SJSA1 (cell line): ENCODE data around the gene CACTIN. TPM values are rescaled to one million over a fixed set of nuclear protein-coding genes. Genes with fewer than 3 reads are reported as not detected.
"Not testable (repeated sequence)": the region's sequence is repeated elsewhere in the genome, so short reads cannot be mapped to it uniquely, and the experiment has no call there.

Source experiments
- DNase-seq, 2 experiments: peaks; one replicate each; pipeline ENCODE4 v3.0.0-alpha.2; 2015 to 2020; ENCODE audit warnings: low spot score in 2 of 2, low read depth in 1 of 2
- H3K27ac ChIP-seq: fragments of 250-450 bp; sonication (Bioruptor Pico); 2 replicates; pipeline ENCODE4 v1.5.1; 2020; ENCODE audit warnings: mild to moderate bottlenecking, moderate library complexity
- H3K27me3 ChIP-seq: fragments of 250-450 bp; sonication (Bioruptor Pico); replicated peaks from 2 replicates; pipeline ENCODE4 v1.5.1; 2020; ENCODE audit warnings: mild to moderate bottlenecking, moderate library complexity
- H3K36me3 ChIP-seq: fragments of 250-450 bp; sonication (Bioruptor Pico); 2 replicates; pipeline ENCODE4 v1.5.1; 2020; ENCODE audit warnings: mild to moderate bottlenecking
- H3K4me1 ChIP-seq: fragments of 250-450 bp; sonication (Bioruptor Pico); replicated peaks from 2 replicates; pipeline ENCODE4 v1.6.1; 2021; ENCODE audit warnings: mild to moderate bottlenecking
- H3K4me3 ChIP-seq: fragments of 250-450 bp; sonication (Bioruptor Pico); 2 replicates; pipeline ENCODE4 v1.5.1; 2020; ENCODE audit warnings: mild to moderate bottlenecking
- H3K9me3 ChIP-seq: fragments of 250-450 bp; sonication (Bioruptor Pico); replicated peaks from 2 replicates; pipeline ENCODE4 v1.5.1; 2020; ENCODE audit warnings: mild to moderate bottlenecking
- total RNA-seq: library from RNA; depleted of rRNA; stranded (reverse); fragments of >200 nt; shearing (Covaris generic); gene quantifications from 2 replicates; pipeline ENCODE4 v1.2.3, GENCODE V29; 2014

Gene CACTIN
- total RNA-seq, 1 experiment from 2014 or later, result 45.2 TPM

DNA sequence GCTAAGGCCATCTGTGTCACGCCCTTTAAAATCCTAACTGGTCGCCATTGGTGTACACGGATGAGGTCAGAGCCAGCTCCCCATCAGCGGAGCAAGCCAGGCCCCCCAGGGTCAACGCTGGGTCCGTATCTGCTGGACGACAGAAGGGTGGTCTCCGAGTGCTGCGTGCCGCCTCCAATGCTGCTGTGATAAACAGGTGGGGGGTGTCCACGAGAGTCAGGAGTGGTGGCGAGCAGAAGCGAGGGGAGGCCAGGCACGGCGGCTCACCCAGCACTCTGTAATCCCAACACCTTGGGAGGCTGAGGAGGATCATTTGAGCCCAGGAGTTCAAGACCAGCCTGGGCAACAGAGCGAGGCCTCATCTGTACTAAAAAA lies 30.8 kb upstream of the CACTIN start:
- H3K4me3 ChIP-seq, result no peak overlapping the region
- H3K27me3 ChIP-seq, result no peaks in the 10 kb centered on the region
- no peaks in the 10 kb centered on the region for H3K9me3 ChIP-seq
- peaks cover 64% of the 10 kb centered on the region for H3K36me3 ChIP-seq
- H3K4me1 ChIP-seq, result peaks cover 15% of the 10 kb centered on the region
- no peak for DNase-seq
- no peak overlapping the region for H3K27ac ChIP-seq

DNA sequence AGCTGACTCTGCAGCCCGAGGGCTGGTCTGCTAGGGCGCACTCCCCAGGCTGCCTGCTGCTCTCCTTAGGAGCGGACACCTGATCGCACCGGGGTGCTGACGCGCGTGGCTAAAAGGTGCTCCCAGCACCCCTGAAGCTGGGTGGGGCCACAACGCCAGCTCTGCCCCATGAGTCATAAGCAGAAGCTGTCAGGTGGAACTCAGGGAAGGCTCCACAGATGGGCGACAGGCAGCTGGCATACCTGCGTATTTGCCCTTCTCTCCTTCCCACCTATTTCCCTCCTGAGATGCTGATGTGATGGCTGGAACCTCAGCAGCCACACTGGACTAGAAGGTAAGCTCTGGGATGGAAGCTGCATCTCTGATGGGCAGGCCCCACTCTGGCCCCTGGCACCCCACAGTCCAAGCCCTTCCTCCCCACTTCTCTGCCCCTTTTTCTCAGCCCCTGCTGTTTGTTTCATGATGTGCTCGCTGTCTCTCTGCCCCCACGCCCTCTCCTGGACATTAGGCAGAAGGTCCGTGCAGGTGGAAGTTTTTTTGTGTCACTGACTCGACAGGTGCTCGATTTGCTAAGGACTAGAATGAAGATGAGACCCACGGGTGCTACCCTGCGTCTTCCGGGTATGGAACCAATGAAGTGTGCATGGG lies 30.3 kb upstream of the CACTIN start:
- H3K36me3 ChIP-seq, result peaks cover 67% of the 10 kb centered on the region
- H3K27ac ChIP-seq, result no peak overlapping the region
- H3K9me3 ChIP-seq, result no peaks in the 10 kb centered on the region
- no peaks in the 10 kb centered on the region for H3K27me3 ChIP-seq
- DNase-seq, result no peak
- H3K4me1 ChIP-seq, result peaks cover 15% of the 10 kb centered on the region
- H3K4me3 ChIP-seq, result no peak overlapping the region

DNA sequence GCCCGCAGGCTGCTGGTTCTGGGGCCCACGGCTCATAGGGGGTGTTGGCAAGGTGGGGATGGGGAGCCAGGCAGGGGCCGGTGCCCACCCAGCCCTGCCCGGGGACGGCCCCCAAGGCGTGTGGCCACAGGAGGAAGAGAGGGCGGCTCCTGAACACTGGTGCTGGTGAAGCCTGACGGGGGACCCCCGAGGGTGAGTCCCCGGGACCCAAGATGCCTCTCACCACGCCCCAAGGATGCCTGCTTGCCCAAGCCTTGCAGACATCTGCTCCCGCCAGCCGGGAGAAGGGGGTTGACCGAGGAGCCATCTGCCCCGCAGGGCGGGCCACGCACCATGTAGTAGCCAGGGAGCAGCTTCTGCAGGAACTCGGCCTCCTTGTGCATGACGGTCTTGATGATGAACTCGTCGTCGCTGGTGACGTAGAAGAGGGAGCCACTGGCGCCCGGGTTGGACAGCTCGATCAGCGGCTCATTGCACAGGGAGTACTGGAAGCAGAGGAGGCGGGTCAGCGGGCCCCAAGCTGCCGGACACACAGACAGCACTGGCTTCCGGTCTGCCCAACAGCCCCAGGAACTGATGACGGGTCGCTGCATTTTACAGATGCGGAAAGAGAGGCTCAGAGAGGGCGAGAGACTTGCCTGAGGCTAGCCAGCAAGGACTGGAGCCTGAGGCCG lies 29.6 kb upstream of the CACTIN start:
- Histone ChIP-seq H3K4me1 (peaks cover 15% of the 10 kb centered on the region), H3K9me3 (no peaks in the 10 kb centered on the region), H3K27me3 (no peaks in the 10 kb centered on the region), H3K27ac (peak overlapping the region; percentile 31; the same call in 1 of the 2 replicates), H3K4me3 (no peak overlapping the region), H3K36me3 (peaks cover 67% of the 10 kb centered on the region)
- no peak for DNase-seq

DNA sequence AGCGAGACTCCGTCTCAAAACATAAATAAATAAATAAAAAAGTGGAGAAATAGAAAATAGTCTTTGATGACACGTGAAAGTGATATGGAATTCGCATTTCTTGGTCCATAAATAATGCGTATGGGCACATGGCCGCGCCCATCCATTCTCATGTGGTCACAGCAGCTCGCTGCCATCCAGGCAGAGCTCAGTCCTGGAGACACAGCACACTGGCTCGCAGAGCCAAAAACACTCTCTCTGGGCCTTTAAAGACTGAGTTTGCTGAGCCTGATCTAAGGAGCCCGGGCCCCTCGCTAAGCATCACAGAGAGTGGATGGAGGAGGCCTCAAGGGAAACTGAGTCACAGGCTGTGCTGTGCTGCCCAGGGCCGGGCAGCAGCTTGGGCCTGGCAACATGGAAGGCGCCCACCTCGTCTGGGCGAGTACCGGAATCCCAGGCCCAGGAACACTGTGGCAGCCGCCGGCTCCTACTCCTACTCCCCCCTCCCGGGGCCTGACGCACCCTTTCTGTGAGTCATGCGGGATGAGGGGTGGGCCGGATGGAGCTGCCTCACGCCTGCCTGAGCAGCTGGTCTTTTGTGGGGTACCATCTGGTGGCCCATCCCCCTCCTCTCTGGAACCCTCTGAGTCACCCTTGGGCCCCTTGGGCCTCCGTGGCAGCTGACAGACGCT lies 28.9 kb upstream of the CACTIN start:
- H3K9me3 ChIP-seq, result no peaks in the 10 kb centered on the region
- peaks cover 66% of the 10 kb centered on the region for H3K36me3 ChIP-seq
- H3K27me3 ChIP-seq, result no peaks in the 10 kb centered on the region
- no peak overlapping the region for H3K4me3 ChIP-seq
- peak; percentile 89 to 95 for DNase-seq
- H3K27ac ChIP-seq, result peak overlapping the region; percentile 68
- peaks cover 15% of the 10 kb centered on the region for H3K4me1 ChIP-seq

DNA sequence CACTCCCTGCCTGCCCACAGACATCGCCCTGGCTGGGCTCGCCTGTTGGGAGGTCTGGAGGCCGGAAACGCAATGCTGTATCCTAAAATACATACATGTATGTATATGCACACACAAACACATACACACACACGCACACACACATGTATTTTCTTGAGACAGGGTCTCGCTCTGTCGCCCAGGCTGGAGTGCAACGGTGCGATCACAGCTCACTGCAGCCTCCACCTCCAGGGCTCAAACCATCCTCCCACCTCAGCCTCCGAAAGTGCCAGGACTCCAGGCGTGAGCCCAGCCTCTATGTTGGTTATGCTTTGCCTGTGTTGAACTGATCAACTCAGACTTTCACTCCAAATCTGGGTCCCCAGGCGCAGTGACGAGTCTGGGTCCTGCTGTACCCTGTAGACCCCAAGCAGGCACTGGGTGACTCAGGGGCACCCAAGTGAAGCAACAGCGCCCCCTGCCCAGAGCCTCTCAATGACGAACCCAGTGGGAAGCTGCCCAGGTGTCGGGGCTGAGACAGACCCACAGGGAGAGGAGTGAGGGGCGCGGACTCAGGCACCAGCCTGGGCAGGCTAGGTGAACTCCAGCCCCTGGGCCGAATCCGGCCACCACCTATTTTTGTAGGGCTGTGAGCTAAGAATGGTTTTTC lies 27.4 kb upstream of the CACTIN start:
- no peaks in the 10 kb centered on the region for H3K9me3 ChIP-seq
- H3K36me3 ChIP-seq, result peaks cover 63% of the 10 kb centered on the region
- H3K27ac ChIP-seq, result no peak overlapping the region
- DNase-seq, result no peak
- no peaks in the 10 kb centered on the region for H3K27me3 ChIP-seq
- H3K4me3 ChIP-seq, result no peak overlapping the region
- peaks cover 15% of the 10 kb centered on the region for H3K4me1 ChIP-seq

DNA sequence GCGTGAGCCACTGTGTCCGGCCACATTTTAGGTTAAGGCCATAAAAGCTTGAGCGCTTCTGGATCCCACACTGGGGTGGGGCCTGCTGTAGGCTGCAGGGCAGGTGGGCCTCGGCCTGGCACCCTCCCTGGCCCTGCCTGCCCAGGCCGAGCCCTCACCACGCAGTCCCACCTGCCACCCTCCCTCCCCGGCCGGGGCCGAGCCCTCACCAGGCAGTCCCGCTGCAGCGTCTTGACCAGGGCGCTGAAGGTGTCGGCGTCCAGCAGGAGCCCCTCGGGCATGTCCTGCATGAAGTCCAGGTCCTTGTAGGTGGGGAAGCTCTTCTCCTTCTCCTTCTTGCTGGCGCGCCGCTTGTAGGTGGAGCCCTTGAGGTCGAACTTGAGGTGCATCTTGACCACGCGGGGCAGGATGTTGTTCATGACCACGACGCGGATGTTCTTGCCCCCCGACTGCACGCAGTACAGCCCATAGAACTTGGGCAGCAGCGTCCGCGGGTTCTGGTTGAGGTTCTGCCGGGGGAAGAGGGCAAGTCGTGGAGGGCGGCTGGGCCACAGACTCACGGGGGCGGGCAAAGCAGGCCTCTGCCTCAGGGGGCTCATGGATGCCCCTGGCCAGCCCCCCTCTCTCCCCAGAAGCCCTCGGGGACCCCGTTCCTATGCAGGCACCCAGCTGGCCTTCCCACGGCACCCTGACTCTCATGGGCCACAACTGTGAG lies 26.6 kb upstream of the CACTIN start:
- no peak for DNase-seq
- no peak overlapping the region for H3K4me3 ChIP-seq
- H3K36me3 ChIP-seq, result peaks cover 57% of the 10 kb centered on the region
- peaks cover 15% of the 10 kb centered on the region for H3K4me1 ChIP-seq
- H3K9me3 ChIP-seq, result no peaks in the 10 kb centered on the region
- no peaks in the 10 kb centered on the region for H3K27me3 ChIP-seq
- H3K27ac ChIP-seq, result no peak overlapping the region

DNA sequence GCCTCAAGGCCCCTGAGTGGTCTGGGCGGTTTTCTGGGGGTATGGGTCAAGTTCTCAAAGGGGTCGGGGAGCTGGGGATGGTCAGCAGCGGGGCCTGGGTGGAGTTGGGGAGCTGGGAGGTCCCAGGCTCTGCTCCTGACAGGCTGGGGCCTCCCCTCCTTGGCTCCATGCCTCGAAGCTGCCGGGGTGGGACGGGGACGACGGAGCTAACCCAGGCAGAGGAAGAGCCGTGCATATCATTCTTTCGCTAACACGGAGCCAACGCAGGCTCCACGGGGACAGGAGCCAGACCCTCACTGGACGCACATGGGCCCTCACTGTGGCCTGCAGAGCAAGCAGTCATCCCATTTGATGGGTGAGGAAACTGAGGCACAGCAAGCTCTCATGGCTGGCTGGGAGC lies 25.8 kb upstream of the CACTIN start:
- Histone ChIP-seq H3K4me1 (peaks cover 15% of the 10 kb centered on the region), H3K36me3 (peaks cover 51% of the 10 kb centered on the region), H3K27ac (no peak overlapping the region), H3K9me3 (no peaks in the 10 kb centered on the region), H3K27me3 (no peaks in the 10 kb centered on the region), H3K4me3 (no peak overlapping the region)
- DNase-seq, result no peak

DNA sequence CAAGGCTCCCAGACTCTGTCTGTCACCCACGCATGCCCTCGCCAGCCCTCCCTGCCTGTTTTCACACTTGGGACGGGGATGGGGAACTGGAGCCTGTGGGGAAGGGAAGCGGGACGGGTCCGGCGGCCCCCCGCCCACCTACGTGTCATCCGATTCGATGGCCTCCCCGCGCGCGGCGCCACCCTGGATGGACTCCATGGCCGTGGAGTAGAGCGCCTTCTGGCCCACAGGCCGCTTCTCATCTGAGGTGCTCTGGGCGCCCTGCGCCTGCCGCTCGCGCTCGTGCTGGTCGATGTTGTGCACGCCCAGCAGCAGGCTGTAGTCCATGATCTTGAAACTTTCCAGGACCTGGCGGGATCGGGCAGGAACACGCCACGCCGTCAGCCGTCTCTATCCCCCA lies 25.1 kb upstream of the CACTIN start:
- peaks cover 15% of the 10 kb centered on the region for H3K4me1 ChIP-seq
- H3K9me3 ChIP-seq, result no peaks in the 10 kb centered on the region
- no peak overlapping the region for H3K4me3 ChIP-seq
- H3K27me3 ChIP-seq, result no peaks in the 10 kb centered on the region
- peaks cover 46% of the 10 kb centered on the region for H3K36me3 ChIP-seq
- no peak for DNase-seq
- H3K27ac ChIP-seq, result no peak overlapping the region

DNA sequence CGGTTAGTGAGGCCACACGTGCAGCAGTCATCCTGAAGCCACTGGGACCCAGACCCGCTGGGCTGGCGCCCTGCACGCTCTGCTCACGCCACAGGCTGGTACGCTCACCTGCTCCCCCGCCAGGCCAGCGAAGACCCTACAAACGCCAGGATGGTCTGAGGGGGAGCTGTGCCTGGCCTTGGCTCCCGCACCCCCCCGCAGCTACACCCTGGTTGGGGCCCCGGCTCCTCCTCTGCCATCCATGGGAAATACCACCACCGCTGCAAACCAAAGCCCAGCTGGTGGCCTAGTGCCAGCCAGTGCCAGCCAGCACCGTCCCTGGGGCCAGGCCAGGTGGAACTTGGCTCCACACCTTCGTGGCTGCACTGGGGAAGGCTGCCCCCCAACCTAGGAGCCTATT lies 23.3 kb upstream of the CACTIN start:
- peaks cover 43% of the 10 kb centered on the region for H3K36me3 ChIP-seq
- H3K4me3 ChIP-seq, result no peak overlapping the region
- H3K27me3 ChIP-seq, result no peaks in the 10 kb centered on the region
- no peaks in the 10 kb centered on the region for H3K9me3 ChIP-seq
- H3K4me1 ChIP-seq, result peaks cover under 1% of the 10 kb centered on the region
- no peak overlapping the region for H3K27ac ChIP-seq
- DNase-seq, result no peak

DNA sequence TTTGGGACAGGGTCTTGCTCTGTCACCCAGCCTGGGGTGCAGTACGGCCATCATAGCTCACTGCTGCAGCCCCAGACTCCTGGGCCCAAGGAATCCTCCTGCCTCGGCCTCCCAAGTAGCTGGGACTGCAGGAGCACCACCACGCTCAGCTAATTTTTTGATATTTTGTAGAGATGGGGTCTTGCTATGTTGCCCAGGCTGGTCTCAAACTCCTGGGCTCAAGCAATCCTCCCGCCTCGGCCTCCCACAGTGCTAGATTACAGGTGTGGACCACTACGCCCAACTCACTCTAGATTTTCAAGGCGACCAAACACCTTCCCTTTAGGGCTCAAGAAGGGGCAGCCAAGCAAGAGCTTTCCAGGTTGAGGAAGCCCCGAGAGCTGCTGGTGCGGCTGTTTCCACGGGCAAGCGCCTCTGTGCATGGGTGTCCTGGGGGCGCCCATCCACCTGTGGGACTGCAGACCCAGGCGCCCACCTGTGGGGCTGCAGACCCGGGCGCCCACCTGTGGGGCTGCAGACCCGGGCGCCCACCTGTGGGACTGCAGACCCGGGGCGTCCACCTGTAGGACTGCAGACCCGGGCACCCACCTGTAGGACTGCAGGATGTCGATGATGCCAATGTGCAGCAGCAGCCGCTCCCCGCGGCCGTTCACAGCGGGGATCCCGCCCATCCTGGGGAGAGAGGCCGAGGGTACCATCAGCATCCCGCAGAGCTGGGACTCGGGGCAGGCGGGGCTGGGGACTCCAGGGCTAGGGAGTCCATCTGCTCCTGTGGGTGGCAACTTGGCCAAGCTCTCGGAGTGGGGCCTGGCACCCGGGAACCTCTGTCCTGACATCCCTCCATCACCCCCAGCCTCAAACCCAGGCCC lies 21.7 kb upstream of the CACTIN start:
- no peak for DNase-seq

DNA sequence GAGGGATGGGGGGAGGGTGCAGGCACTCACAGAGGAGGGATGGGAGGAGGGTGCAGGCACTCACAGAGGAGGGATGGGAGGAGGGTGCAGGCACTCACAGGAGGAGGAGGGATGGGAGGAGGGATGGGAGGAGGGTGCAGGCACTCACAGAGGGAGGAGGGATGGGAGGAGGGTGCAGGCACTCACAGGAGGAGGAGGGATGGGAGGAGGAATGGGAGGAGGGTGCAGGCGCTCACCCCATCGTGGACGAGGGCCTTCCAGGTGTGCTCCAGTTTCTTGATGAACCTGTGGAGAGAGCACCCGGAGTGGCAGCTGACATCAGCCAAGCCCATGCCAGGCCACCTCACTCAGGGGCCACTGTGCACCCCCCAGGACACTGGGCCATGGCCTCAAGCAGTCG lies 20.5 kb upstream of the CACTIN start:
- not testable (repeated sequence) for H3K9me3 ChIP-seq, H3K4me1 ChIP-seq, DNase-seq, H3K27me3 ChIP-seq, H3K4me3 ChIP-seq, H3K27ac ChIP-seq
- peaks cover 29% of the 10 kb centered on the region for H3K36me3 ChIP-seq

More for the DNA sequence above, 21.7 kb upstream of the CACTIN start:
- Histone ChIP-seq H3K4me1 (no peaks in the 10 kb centered on the region), H3K27ac (no peak overlapping the region), H3K4me3 (no peak overlapping the region), H3K9me3 (no peaks in the 10 kb centered on the region), H3K27me3 (no peaks in the 10 kb centered on the region), H3K36me3 (peaks cover 33% of the 10 kb centered on the region)

DNA sequence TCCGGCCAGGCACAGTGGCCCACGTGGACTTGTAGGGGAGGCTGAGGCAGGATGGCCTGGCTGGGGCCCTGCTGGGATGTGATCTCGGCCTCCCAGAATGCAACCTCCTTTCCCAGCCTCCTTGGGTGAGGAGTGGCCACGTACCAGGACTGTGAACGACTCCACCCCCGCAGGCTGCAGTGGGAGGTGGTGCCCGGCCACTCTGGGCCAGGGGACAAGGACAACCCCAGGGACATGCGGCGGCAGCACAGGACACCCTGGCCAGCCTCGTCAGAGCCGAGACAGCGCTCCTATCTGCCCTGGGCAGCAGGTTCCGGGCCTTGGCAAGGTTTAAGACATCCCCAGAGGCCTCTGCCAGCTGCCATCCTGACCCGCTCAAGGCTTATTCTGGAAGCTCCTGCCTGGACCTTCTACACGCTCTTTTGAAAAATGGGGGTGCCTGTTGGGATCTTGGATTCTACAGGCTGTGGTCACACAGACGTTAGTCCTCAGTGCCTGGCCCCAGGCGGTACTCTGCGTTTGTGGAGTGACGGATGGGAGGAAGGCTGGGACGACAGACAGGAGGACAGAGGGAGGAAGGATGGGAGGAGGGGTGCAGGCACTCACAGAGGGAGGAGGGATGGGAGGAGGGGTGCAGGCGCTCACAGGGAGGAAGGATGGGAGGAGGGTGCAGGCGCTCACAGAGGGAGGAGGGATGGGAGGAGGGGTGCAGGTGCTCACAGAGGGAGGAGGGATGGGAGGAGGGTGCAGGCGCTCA lies 19.9 kb upstream of the CACTIN start:
- H3K4me3 ChIP-seq, result no peak overlapping the region
- no peaks in the 10 kb centered on the region for H3K4me1 ChIP-seq
- DNase-seq, result no peak
- H3K36me3 ChIP-seq, result peaks cover 23% of the 10 kb centered on the region; the same call in 1 of the 2 replicates
- no peaks in the 10 kb centered on the region for H3K9me3 ChIP-seq
- H3K27me3 ChIP-seq, result no peaks in the 10 kb centered on the region
- H3K27ac ChIP-seq, result no peak overlapping the region
